OCI-LY7 (cell line): ENCODE results near the gene SRP54. TPM values are rescaled to one million over a fixed set of nuclear protein-coding genes. Genes with fewer than 3 reads are reported as not detected.

Experiments
- BruUV-seq: library from RNA; stranded (reverse); fragments of 400-500 nt; replicated peaks from 2 replicates; lab custom pipeline; 2021; lab: Mats Ljungman, UMichigan
- CTCF ChIA-PET: fragments of 300-600 bp; sonication (Branson Sonifier 250); formaldehyde crosslinking; loops from one replicate; lab custom pipeline; 2022; ENCODE audit warnings: antibody characterized with exemption; ENCODE audit not compliant: unreplicated experiment; lab: Charles Lee
- POLR2A ChIA-PET: fragments of 300-600 bp; sonication (Branson Sonifier 250); formaldehyde crosslinking; loops from one replicate; lab custom pipeline; 2022; ENCODE audit warnings: antibody characterized with exemption; lab: Charles Lee
- DNase-seq: peaks from one replicate; pipeline ENCODE4 v3.0.0-alpha.2; 2015; ENCODE audit warnings: low spot score
- H2AFZ ChIP-seq: fragments of 200-600 bp; sonication (generic), shearing (Covaris generic); 2 replicates; pipeline ENCODE4 v1.6.1; 2014; ENCODE audit warnings: mild to moderate bottlenecking, antibody characterized with exemption, low read length, moderate library complexity
- H3K27ac ChIP-seq: fragments of 200-600 bp; sonication (generic); 2 replicates; pipeline ENCODE4 v1.5.1; 2014; ENCODE audit warnings: mixed run types, low read depth, mild to moderate bottlenecking, moderate library complexity, low read length, inconsistent platforms; ENCODE audit not compliant: poor library complexity, severe bottlenecking
- H3K36me3 ChIP-seq: fragments of 200-600 bp; sonication (generic); 2 replicates; pipeline ENCODE4 v1.6.1; 2014; ENCODE audit warnings: mild to moderate bottlenecking, antibody characterized with exemption, low read length, moderate library complexity, mixed read lengths; ENCODE audit not compliant: insufficient read depth
- H3K4me1 ChIP-seq: fragments of 200-600 bp; sonication (generic); 2 replicates; pipeline ENCODE4 v1.5.1; 2014; ENCODE audit warnings: mild to moderate bottlenecking, low read length; ENCODE audit not compliant: insufficient read depth, poor library complexity, severe bottlenecking
- H3K4me2 ChIP-seq: fragments of 200-600 bp; sonication (generic); 2 replicates; pipeline ENCODE4 v1.6.1; 2014; ENCODE audit warnings: mild to moderate bottlenecking, low read length
- H3K4me3 ChIP-seq: fragments of 200-600 bp; sonication (generic); 2 replicates; pipeline ENCODE4 v1.5.1; 2014; ENCODE audit warnings: mild to moderate bottlenecking, low read depth, low read length; ENCODE audit not compliant: poor library complexity, severe bottlenecking
- H3K79me2 ChIP-seq: fragments of 200-600 bp; sonication (generic); 2 replicates; pipeline ENCODE4 v1.6.1; 2016; ENCODE audit warnings: low read depth, mild to moderate bottlenecking, low read length, moderate library complexity, mixed read lengths; ENCODE audit not compliant: insufficient read depth
- H3K9me2 ChIP-seq: fragments of 200-600 bp; sonication (generic); 2 replicates; pipeline ENCODE4 v1.6.1; 2016; ENCODE audit warnings: mild to moderate bottlenecking, low read length, mixed read lengths; ENCODE audit not compliant: insufficient read depth
- H3K9me3 ChIP-seq: fragments of 200-600 bp; sonication (generic); 2 replicates; pipeline ENCODE4 v1.6.1; 2014; ENCODE audit warnings: mild to moderate bottlenecking, mixed run types, low read length, mixed read lengths
- H4K20me1 ChIP-seq: fragments of 200-600 bp; sonication (generic); 2 replicates; pipeline ENCODE4 v1.6.1; 2014; ENCODE audit warnings: mild to moderate bottlenecking, antibody characterized with exemption, low read length, moderate library complexity, mixed read lengths; ENCODE audit not compliant: insufficient read depth
- CTCF ChIP-seq: fragments of 200-600 bp; sonication (generic); conservative IDR thresholded peaks from 2 replicates; pipeline ENCODE4 v1.5.1; 2014; ENCODE audit warnings: mild to moderate bottlenecking, antibody characterized with exemption, low read length, moderate library complexity, mixed read lengths
- EZH2phosphoT487 ChIP-seq: fragments of 200-600 bp; sonication (generic); IDR thresholded peaks from 2 replicates; pipeline ENCODE4 v1.6.1; 2018; ENCODE audit warnings: low read depth, borderline replicate concordance, mild to moderate bottlenecking, mixed run types, antibody characterized with exemption, low read length, moderate library complexity, mixed read lengths
- intact Hi-C: fragments of 100-400 bp; cut with micrococcal nuclease; formaldehyde crosslinking; loops from one replicate; pipeline ENCODE4 v1.10.0; 2022; ENCODE audit not compliant: unreplicated experiment
- total RNA-seq, 2 experiments: library from RNA; depleted of rRNA in 1 of 2; stranded (reverse); fragments of >200 nt in 1 of 2; shearing (Covaris generic) in 1 of 2; gene quantifications; 2 replicates each; pipeline ENCODE4 v1.2.3, GENCODE V29; 2014 to 2022

SRP54 gene
- total RNA-seq, 2 experiments from 2014 or later = 50.9 to 86.0 TPM

- ChIA-PET CTCF (interaction anchor here (0.9 to 1.2 kb wide), 2 partner anchors 65 to 261 kb away, joined by 3 read pairs; no protein-coding TSS in a partner anchor), POLR2A (interaction anchor here (0.5 to 3.0 kb wide), 18 partner anchors 13 to 446 kb away, joined by 3 to 19 read pairs (median 4); partner anchors contain the start of genes PPP2R3C, PRORP and PSMA6)
- Histone ChIP-seq H3K79me2 (peaks cover 7% of the 10 kb centered on the region; the same call in 1 of the 2 replicates), H3K4me3 (peak within 1 kb of the TSS; percentile 89), H3K36me3 (no peaks in the 10 kb centered on the region), H4K20me1 (no peaks in the 10 kb centered on the region), H3K4me2 (peak within 1 kb of the TSS; percentile 98), H3K9me2 (no peaks in the 10 kb centered on the region), H3K27ac (peak within 1 kb of the TSS; percentile 57), H3K4me1 (peaks cover 18% of the 10 kb centered on the region), H2AFZ (peak within 1 kb of the TSS; percentile 86), H3K9me3 (no peaks in the 10 kb centered on the region)
- intact Hi-C loops = loop anchor here (1.0 to 5.0 kb wide), 5 partner anchors 64 to 761 kb away; partner anchors contain the start of genes NFKBIA, PRORP, RALGAPA1 and SRP54
- no TSS peak for BruUV-seq
- DNase-seq = peak; percentile 97
- TF ChIP-seq EZH2phosphoT487 = no peak
- TF ChIP-seq CTCF = 0 out of 2 replicates have a peak, but pooled peaks have one; percentile 22
These were observed 63.4 kb downstream of the SRP54 start, which contains the start of gene FAM177A1 for GRCh38 chr14:35046048-35046750. FAM177A1 (plus strand) TSS chr14:35046272; CDS start chr14:35046464, 192 bp downstream.

GRCh38 chr14:35046751-35047536 is 64.2 kb downstream of the SRP54 start:
- H3K9me3 ChIP-seq = no peaks in the 10 kb centered on the region
- H3K9me2 ChIP-seq = no peaks in the 10 kb centered on the region
- TF ChIP-seq CTCF (no peak), EZH2phosphoT487 (no peak)
- no peaks in the 10 kb centered on the region for H4K20me1 ChIP-seq
- peak overlapping the region; percentile 83 for H2AFZ ChIP-seq
- intact Hi-C loops = loop anchor here (1.0 to 5.0 kb wide), 5 partner anchors 65 to 760 kb away; partner anchors contain the start of genes NFKBIA, PRORP, RALGAPA1 and SRP54
- ChIA-PET CTCF (interaction anchor here (1.2 kb wide), 1 partner anchor 66 kb away, joined by 3 read pairs; no protein-coding TSS in a partner anchor), POLR2A (interaction anchor here (0.6 to 3.0 kb wide), 15 partner anchors 12 to 356 kb away, joined by 3 to 19 read pairs (median 4); partner anchors contain the start of genes PPP2R3C, PRORP and PSMA6)
- BruUV-seq = no TSS peak
- peak overlapping the region; percentile 89 for H3K4me3 ChIP-seq
- H3K4me2 ChIP-seq = peak overlapping the region; percentile 98
- peaks cover 7% of the 10 kb centered on the region; the same call in 1 of the 2 replicates for H3K79me2 ChIP-seq
- DNase-seq = peak; percentile 45
- H3K36me3 ChIP-seq = no peaks in the 10 kb centered on the region
- H3K27ac ChIP-seq = peak overlapping the region; percentile 57
- H3K4me1 ChIP-seq = peaks cover 18% of the 10 kb centered on the region
